Erythroblast (primary cell): ENCODE measurements around the gene SSBP3.

Experiments
- GATA1 ChIP-seq: IDR thresholded peaks from 2 replicates; pipeline ENCODE4 v1.6.1; 2011; ENCODE audit warnings: low read depth, mild to moderate bottlenecking, control low read depth, low read length, moderate library complexity
- POLR2A ChIP-seq: IDR thresholded peaks from 2 replicates; pipeline ENCODE4 v1.6.1; 2011; ENCODE audit warnings: mild to moderate bottlenecking, low read length

GRCh38 chr1:54374766-54375165 lies 31.4 kb downstream of the SSBP3 start:
- TF ChIP-seq POLR2A, result no peak
- no peak for TF ChIP-seq GATA1
